Measurements from ENCODE around the gene ARFGAP1.

Gene ARFGAP1

GRCh38 chr20:63260521-63260920 lies 12.1 kb upstream of the ARFGAP1 start:
- DNase-seq (ENCODE audit: low spot score), result no peak

- DNase-seq (ENCODE audit: low spot score), result no peak
Measured at GRCh38 chr20:63261060-63261794, 11.4 kb upstream of the ARFGAP1 start.

- DNase-seq (ENCODE audit: low spot score), result no peak
Measured at GRCh38 chr20:63261795-63262528, 10.7 kb upstream of the ARFGAP1 start.

- no peak for DNase-seq (ENCODE audit: low spot score)
Measured at GRCh38 chr20:63262836-63263235, 9.8 kb upstream of the ARFGAP1 start.

- DNase-seq (ENCODE audit: low spot score), result no peak
Measured at GRCh38 chr20:63264000-63264399, 8.6 kb upstream of the ARFGAP1 start.

GRCh38 chr20:63264519-63264918 lies 8.1 kb upstream of the ARFGAP1 start:
- no peak for DNase-seq (ENCODE audit: low spot score)

- no peak for DNase-seq (ENCODE audit: low spot score)
Measured at GRCh38 chr20:63265891-63266515, 6.6 kb upstream of the ARFGAP1 start.

GRCh38 chr20:63267691-63268090 lies 4.9 kb upstream of the ARFGAP1 start:
- DNase-seq (ENCODE audit: low spot score), result no peak

GRCh38 chr20:63268256-63268655 lies 4.4 kb upstream of the ARFGAP1 start:
- DNase-seq (ENCODE audit: low spot score), result no peak

- no peak for DNase-seq (ENCODE audit: low spot score)
Measured at GRCh38 chr20:63268671-63269439, 3.8 kb upstream of the ARFGAP1 start.

GRCh38 chr20:63269724-63270123 lies 2.9 kb upstream of the ARFGAP1 start:
- DNase-seq (ENCODE audit: low spot score), result no peak

- no peak for DNase-seq (ENCODE audit: low spot score)
Measured at GRCh38 chr20:63270606-63271325, 1.8 kb upstream of the ARFGAP1 start.

GRCh38 chr20:63273059-63273579 lies 506 bp downstream of the ARFGAP1 start:
- DNase-seq (ENCODE audit: low spot score), result no peak

GRCh38 chr20:63273635-63274380 lies 1.2 kb downstream of the ARFGAP1 start:
- DNase-seq (ENCODE audit: low spot score), result no peak

- DNase-seq (ENCODE audit: low spot score), result no peak
Measured at GRCh38 chr20:63274381-63275228, 2.0 kb downstream of the ARFGAP1 start.

- DNase-seq (ENCODE audit: low spot score), result no peak
Measured at GRCh38 chr20:63275825-63276224, 3.2 kb downstream of the ARFGAP1 start.

- no peak for DNase-seq (ENCODE audit: low spot score)
Measured at GRCh38 chr20:63276956-63277355, 4.3 kb downstream of the ARFGAP1 start.

GRCh38 chr20:63277466-63278272 lies 5.1 kb downstream of the ARFGAP1 start:
- no peak for DNase-seq (ENCODE audit: low spot score)

GRCh38 chr20:63278661-63279060 lies 6.0 kb downstream of the ARFGAP1 start:
- no peak for DNase-seq (ENCODE audit: low spot score)

Measured in HuH-7 (cell line).